NB4 (cell line): ENCODE results near the gene TAF1C.

Experiments
- CTCF ChIP-seq: IDR thresholded peaks from one replicate; pipeline ENCODE4 v1.5.1; 2012; ENCODE audit warnings: low read depth, low read length
- POLR2A ChIP-seq: IDR thresholded peaks from 2 replicates; pipeline ENCODE4 v1.6.1; 2011; ENCODE audit warnings: mild to moderate bottlenecking; ENCODE audit not compliant: insufficient read length; ENCODE audit errors: extremely low read depth

GRCh38 chr16:84176192-84177053 is 10.4 kb downstream of the TAF1C start:
- no peak for TF ChIP-seq CTCF
- TF ChIP-seq POLR2A = no peak
